GM21515 (cell line): ENCODE measurements around the gene SCGB1C2.

Experiments
- ATAC-seq: cut with Tn5 transposase; IDR thresholded peaks from one replicate; pipeline ENCODE4 v1.9.1; 2021; ENCODE audit not compliant: unreplicated experiment

SCGB1C2 gene

DNA sequence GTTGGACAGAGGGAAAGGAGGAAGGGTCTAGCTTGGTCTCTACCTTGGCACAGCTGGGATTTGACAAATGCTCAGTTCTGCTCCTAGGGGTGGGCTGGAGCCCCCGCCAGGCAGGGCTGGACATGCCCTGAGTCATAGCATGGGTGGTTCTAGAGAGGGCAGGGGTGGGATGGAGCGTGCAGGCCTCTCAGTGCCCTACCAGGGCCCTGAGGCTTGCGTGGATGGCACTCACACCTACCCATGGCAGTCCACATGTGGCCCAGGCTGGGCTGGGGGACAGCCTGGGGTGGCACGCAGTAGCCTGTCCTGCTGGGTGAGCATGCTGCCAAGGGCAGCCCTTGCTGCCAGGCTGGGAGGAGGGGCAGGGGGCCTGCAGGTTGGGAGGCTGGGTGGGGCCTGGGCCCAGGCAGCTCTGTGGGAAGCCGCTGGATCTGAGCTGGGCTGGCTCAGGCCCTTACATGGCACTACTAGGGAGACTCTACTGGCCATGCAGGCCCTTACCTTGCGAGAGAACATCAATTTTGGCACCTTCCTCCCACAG, 32.8 kb downstream of the SCGB1C2 start:
- no peak for ATAC-seq

DNA sequence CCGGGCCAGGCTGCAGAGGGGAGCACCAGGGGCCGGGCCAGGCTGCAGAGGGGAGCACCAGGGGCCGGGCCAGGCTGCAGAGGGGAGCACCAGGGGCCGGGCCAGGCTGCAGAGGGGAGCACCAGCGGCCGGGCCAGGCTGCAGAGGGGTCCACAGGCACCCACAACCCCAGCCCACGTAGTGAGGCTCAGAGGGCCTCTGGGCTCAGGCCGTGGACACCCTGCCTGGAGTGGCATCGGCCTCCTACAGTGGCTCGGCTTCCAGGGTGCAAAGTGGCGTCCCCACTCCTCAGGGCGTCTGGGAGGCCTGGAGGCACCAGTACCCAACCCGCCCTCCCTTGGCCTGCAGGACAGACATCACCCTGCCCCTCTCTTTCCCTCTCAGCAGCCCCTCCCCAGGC, 34.5 kb downstream of the SCGB1C2 start:
- ATAC-seq: no peak

DNA sequence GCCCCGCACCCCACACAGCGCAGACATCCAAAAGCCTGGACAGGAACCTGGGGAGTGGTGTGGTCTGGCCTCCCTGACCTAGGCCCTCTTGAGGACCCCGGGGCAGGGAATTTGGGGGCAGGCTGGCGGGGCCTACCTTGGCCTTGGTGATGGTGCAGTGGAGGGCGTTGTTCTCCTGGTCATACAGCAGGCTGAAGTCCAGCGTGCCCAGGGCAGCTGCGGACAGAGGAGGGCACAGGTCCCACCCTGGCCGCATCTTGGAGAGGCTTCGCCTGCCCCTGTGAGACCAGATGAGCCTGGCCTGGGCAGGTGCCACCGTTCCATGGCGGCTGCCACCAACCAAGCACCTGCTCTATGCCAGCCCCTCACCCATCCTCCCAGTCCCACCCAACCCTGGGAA, 35.0 kb downstream of the SCGB1C2 start:
- ATAC-seq: no peak

DNA sequence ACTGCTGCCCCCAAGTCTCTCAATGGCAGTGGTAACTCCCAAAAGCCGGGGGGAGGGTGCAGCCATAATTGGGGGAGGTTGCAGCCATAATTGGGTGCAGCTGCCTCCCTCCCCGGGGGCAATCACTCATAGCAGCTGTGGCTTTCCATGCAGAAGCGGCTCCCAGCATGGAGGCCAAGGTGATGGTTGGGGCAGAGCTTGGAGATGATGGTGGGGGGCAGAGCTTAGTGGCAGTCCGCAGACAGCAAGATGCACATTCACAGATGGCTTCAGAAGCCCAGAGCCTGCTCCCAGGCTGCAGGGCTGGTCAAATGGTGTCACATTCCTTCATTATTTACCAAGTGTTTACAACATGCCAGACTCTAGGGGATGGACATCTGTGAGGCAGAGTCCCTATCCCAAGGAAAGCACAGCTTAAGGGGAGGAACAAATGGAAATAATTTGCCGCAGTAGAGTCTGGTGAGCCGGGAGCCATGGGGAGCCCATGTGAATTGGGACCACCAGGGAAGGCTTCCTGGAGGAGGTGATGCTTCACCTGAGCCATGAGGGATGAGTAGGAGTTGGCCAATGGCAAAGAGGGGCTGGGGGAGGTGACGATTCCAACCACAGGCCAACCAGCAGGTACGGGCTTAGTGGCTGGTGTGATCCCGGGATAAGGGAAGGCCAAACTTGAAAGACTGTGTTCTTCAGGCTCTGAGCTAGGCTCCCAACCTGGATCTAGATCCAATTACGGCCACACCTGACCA, 36.0 kb downstream of the SCGB1C2 start:
- no peak for ATAC-seq

DNA sequence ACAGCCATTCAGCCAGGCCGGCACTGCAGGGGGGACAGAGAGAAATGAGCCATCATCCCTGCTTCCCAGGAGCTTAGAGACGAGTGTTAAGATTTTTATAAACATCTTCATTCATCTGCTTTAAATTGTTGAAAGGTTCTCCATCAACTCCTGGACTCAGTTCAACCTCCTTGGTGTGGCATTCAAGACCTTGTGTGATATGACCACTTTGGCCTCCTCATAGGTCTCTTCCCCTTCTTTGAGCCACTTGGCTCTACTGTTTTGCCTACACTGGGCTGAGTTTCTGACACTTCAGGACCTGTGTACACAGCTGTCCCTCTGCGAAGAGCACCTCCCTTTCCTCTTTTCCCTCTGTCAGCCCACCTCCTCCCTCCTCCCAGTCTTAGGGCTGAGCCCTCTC, 39.8 kb downstream of the SCGB1C2 start:
- no peak for ATAC-seq

DNA sequence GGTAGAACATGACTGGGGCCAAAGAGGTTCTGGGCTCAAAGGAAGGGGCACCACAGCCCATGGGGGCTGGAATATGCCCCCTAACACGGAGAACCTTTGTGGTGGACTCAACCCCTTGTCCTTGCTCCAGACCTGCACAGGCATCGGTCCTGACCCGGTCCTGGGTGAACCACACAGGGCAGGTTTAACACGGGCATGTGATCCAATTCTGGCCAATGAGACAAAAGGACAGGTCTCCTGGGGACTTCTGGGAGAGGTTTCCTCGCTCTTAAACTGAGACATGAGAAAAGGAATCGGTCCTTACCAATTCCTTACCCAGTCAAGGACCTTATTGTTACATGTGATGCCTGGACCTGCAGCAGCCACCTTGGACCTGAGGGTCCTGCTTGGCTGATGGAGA, 40.4 kb downstream of the SCGB1C2 start:
- ATAC-seq: no peak

DNA sequence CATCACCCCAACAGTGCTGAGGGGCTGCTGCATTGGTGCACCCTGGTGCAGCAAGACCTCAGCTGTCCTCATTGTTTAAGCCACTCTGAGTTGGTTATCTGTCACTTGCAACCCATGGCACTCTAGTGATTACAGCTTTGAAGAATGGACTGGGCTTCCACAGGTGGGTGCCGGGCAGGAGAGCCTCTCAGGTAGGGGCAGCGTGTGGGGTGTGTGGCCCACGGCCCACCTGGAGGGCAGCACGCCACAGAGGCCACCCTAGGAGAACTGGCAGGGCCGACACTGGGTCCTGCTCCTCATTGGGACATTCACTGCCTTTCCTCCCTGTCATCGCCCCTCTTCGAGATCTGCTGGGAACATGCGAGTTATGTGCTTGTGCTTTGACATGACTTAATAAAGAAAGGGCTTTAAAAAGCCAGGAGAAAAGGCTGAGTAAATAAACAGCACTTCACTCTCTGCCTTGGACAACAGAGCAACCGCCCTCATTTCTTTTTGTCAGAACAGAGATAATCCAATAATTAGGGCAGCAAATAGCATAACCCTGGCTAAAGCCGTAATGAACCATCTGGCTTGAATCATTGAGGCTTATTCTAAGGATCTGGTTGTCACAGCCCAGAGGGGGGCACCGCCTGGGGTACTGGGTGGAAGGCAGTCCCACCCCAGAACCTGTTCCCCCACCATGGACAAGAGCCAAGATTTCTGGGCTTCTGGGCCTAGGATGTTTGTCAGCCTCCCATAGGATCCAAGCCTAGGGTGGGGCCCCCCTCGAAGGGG, 41.1 kb downstream of the SCGB1C2 start:
- no peak for ATAC-seq

DNA sequence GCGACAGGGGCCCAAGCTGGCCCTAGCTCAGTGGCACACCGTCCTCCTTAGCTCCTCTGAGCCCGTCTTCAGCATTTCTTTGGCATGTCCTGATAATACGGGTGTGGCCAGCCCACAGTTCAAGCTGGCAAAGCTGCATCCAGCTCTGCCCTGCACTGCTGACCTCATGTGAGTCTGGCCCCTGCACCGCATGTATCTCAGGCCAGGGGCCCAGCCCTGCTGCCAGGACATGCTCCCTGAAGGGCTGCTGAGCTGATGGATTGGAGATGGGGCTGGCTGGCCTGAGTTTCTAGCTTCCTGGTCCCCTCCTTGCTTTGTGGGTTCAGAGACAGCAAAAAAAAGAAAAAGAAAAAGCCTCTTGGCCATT, 41.7 kb downstream of the SCGB1C2 start:
- no peak for ATAC-seq

DNA sequence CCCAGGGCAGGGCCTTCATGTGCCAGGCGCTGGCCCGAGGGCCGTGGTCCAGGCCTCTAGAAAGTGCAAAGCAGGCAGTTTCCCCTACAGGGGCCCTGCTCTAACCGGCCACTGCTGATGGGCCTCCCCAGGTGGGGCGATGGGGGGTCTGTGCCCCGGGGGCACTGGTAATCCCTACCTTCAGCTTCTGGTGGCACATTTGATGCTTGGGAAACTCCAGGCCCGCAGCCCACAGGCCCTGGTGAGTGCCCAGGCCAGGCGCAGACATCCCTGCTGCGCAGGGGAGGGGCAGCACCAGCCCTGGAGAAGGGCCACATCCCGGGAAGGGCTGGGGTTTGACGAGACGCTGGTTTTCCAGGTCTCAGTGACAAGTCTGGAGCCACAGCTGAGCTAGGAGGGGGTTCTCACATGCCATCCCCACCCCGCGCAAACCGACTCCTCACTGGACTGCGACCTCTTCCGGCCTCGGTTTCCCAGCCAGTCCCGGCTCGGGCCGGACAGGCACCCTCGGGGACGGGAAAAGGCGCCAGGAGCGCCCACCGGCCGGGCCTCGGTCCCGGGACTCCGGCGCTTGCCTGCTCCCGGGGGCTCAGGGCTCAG, 42.5 kb downstream of the SCGB1C2 start:
- ATAC-seq: no peak

DNA sequence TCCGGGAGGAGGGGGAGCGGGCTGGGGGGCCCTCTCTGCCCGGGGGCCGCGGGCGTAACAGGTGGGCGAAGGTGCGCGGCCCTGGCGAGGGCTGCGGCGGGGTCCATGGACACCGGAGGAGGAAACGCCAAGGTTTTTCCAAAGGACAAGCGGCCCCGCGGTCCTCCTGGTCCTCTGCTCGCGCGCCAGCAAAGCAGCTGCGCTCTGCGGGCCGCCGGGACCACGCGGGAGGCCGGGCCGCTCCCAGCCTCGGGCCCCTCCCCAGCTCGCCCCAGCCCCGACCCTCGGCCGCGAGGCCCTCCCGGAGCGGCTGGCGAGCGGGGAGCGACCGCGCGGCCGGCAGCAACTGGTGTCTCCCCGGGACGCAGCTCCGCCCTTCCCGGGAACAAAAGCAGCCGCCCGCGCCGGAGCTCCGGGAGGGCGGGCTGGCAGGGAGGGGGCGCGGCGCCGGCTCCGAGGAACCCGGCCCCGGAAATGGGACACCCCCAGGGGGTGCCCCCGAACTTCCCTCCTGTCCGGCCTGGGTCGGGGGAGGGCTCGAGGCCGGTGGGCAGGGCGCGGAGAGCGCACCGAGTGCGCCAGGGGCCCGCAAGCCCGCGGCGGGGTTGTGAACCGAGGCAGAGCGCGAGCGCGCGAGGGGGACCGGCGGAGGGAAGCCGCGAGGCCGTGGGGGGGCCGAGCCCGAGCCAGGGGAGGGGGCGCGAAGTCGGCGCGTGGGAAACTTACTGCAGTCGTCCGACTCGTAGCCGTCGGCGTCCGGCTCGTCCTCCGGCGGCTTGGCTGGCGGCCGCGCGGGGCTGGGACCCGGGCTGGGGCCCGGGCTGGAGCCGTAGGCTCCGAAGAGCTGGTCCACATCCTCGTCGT, 43.2 kb downstream of the SCGB1C2 start:
- no peak for ATAC-seq

DNA sequence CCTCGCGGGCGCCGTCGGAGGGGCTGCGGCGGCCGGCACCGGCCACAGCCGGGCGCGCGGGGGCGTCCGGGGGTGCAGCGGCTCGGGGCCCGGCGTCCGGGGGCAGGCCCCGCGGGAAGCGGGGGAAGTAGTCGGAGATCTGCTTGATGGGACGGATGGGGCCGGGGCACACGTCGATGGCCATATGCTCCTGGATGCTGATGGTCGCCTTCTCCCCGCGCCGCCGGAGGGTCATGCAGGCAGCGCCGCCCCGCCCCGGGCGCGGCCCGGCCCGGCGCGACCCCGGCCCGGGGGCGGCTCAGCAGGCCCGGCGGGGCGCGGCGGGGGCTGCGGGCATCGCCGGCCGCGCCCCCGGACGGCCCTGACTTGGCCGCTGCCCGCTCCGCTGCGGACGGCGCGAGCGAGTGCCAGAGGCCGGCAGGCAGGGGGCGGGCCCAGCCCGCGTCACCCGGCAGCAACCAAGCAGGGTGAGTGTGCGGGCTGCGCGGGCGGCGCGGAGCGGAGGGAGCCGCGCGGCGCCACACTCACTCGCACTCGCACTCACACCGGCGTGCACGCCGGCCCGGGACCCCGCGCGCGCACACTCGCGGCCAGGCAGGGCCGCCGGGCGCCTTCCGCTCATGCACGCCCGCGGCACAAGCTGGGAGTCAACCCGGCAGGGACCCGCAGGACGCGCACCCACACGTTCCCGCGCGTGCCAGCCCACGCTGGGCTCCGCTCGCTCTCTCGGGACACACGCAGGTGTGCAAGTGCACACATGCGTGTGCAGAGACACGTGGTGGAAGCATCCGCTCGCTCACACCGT, 44.1 kb downstream of the SCGB1C2 start, which contains the start of gene DOC2B:
Gene DOC2B (minus strand): TSS at position 406 of the 805 bp plus-strand sequence. CDS start 171 bp downstream, at position 235.
- no peak for ATAC-seq

DNA sequence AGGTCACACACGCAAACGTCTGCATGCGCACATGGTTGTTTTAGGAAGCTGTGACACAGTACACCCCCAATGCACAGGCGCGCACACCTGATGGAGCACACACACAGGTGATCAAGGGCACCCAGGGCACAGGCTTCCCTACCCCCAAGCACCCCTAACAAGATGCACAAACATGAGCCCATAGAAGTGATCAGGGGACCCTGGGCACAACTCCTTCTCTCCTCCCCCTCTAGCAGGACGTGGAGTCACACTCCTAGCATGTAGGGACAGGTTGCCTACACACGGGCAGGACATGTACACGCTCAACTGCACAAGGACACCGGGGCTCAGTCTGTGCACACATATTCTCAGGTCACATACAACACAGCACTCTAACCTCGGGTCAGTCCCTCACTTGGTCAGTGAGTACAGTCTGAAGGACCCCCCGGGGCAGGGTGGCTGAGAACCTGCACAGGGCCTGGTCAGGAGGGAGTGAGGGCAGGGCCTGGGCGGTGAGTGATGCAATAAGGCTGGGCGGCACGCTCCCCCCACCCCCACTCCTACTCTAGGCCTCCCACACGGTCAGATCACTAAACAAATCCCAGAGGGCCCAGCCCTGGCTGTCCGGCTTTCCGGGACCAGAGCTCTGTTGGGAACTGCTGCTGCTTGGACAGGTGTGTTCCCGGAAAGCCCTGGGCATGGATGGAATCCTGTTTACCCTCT, 44.8 kb downstream of the SCGB1C2 start:
- no peak for ATAC-seq

DNA sequence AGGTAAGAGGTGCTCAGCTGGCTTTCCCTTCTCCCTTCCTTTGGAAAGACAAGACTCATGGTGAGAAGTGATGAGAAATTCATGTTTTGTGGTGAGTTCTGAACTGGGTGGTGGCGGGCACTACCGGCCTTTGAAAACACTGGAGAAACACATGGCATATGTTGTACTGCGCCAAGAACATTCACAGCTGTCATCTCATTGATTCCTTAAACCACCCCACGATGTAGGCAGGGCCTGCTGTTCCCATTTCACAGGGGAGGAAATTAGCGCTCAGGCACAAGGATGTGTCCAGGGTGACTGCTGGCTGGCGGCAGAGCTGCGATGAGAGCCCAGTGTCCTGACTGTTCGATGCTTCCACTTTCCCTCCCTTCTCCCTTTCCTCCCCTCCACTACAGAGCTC, 45.7 kb downstream of the SCGB1C2 start:
- ATAC-seq: no peak

DNA sequence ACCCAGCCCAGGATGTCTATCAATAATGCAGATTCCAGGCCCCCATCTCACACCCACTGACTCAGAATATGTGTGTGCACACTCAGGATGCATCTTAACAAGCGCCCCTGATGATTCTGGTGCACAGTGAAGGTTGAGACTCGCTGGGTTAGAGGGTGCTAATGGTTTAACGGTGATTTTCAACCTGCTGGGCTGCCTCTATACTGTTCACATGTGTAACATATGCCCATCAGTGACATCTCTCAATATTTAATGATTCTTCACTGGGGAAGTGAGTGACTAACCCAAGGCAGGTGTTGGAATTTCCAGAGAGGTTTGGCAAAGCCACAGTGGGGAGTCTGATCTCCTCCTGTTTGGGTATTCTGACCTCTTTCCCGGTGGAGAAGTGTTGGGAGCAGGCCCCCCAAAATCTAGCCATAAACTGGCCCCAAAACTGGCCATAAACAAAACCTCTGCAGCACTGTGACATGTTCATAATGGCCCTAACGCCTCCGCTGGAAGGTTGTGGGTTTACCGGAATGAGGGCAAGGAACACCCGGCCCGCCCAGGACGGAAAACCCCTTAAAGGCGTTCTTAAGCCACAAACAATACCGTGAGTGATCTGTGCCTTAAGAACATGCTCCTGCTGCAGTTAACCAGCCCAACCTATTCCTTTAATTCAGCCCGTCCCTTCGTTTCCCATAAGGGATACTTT, 48.2 kb downstream of the SCGB1C2 start:
- no peak for ATAC-seq

DNA sequence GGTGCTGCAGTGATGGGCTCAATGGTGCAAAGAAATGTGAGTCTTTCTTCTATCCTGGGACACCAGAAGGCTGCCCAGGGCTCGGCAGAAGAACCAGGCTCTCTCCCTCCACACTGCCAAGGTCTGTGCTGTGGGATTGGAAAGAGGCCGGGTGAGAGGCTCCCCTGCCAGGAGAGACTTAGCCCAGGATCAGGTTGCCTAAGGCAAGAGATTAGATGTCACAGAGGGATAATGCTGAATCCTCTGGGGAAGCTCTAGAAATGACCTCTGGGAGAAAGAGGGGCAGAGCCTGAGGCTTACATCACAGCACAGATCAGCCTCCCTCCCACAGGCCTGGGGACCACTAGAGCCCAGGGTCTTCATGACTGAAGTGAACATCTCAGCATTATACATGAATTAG, 49.8 kb downstream of the SCGB1C2 start:
- ATAC-seq: no peak
